Subcutaneous abdominal adipose tissue (tissue), 5 donors: ENCODE measurements around the gene FBXW12.

Source experiments
- H3K27ac ChIP-seq: one replicate; pipeline ENCODE4 v1.7.0; 2013; ENCODE audit warnings: low read depth, mild to moderate bottlenecking, inconsistent platforms, low read length, moderate library complexity
- H3K27me3 ChIP-seq, 5 donors: one replicate each; pipeline ENCODE4 v1.7.0; 2013; ENCODE audit warnings: low read length in 5 of 5, inconsistent platforms in 1 of 5; ENCODE audit not compliant: control insufficient read depth in 5 of 5, insufficient read depth in 4 of 5
- H3K36me3 ChIP-seq, 5 donors: one replicate each; pipeline ENCODE4 v1.7.0; 2013; ENCODE audit warnings: low read length in 5 of 5; ENCODE audit not compliant: control insufficient read depth in 5 of 5, insufficient read depth in 5 of 5
- H3K4me1 ChIP-seq, 5 donors: one replicate each; pipeline ENCODE4 v1.7.0; 2013; ENCODE audit warnings: low read length in 5 of 5, mild to moderate bottlenecking in 3 of 5, moderate library complexity in 1 of 5; ENCODE audit not compliant: control insufficient read depth in 5 of 5, insufficient read depth in 5 of 5
- H3K4me3 ChIP-seq, 5 donors: one replicate each; pipeline ENCODE4 v1.7.0; 2013; ENCODE audit warnings: low read length in 5 of 5, low read depth in 1 of 5
- H3K9ac ChIP-seq, 5 donors: one replicate each; pipeline ENCODE4 v1.7.0; 2013; ENCODE audit warnings: low read length in 5 of 5, mild to moderate bottlenecking in 4 of 5, moderate library complexity in 3 of 5
- H3K9me3 ChIP-seq, 5 donors: one replicate each; pipeline ENCODE4 v1.7.0; 2013; ENCODE audit warnings: low read length in 5 of 5; ENCODE audit not compliant: control insufficient read depth in 5 of 5
- donor health status: healthy.
- donor health status: healthy.
- donor health status: healthy.
- donor health status: healthy.
- donor health status: healthy.

The FBXW12 gene

GRCh38 chr3:48432411-48433371 lies 60.7 kb downstream of the FBXW12 start:
- no peak overlapping the region for H3K9ac ChIP-seq
- H3K4me1 ChIP-seq = peaks cover 9 to 41% (median 38%) of the 10 kb centered on the region in 5 donors
- H3K4me3 ChIP-seq = no peak overlapping the region
- no peaks in the 10 kb centered on the region for H3K27me3 ChIP-seq
- no peak overlapping the region for H3K27ac ChIP-seq
- no peaks in the 10 kb centered on the region for H3K9me3 ChIP-seq
- peaks cover 0 to 27% (median 16%) of the 10 kb centered on the region in 5 donors for H3K36me3 ChIP-seq

- H3K4me3 ChIP-seq = peak overlapping the region in 1 of 5 donors; percentile 27
- H3K27ac ChIP-seq = no peak overlapping the region
- no peaks in the 10 kb centered on the region for H3K27me3 ChIP-seq
- H3K9ac ChIP-seq = peak overlapping the region in 2 of 5 donors; percentile 17 to 31
- peaks cover 9 to 32% (median 29%) of the 10 kb centered on the region in 5 donors for H3K4me1 ChIP-seq
- H3K36me3 ChIP-seq = peaks cover 0 to 27% (median 16%) of the 10 kb centered on the region in 5 donors
- no peaks in the 10 kb centered on the region for H3K9me3 ChIP-seq
These were observed 61.6 kb downstream of the FBXW12 start for GRCh38 chr3:48433472-48434118.

- peak overlapping the region in 1 of 5 donors; percentile 56 for H3K9ac ChIP-seq
- no peak overlapping the region for H3K27ac ChIP-seq
These were observed 62.7 kb downstream of the FBXW12 start for GRCh38 chr3:48434591-48435222.

GRCh38 chr3:48435223-48435595 lies 63.2 kb downstream of the FBXW12 start:
- peaks cover 9 to 34% (median 30%) of the 10 kb centered on the region in 5 donors for H3K4me1 ChIP-seq
- H3K27ac ChIP-seq = peak overlapping the region; percentile 1
- H3K27me3 ChIP-seq = no peaks in the 10 kb centered on the region

More at GRCh38 chr3:48434591-48435222, 62.7 kb downstream of the FBXW12 start:
- peaks cover 0 to 27% (median 16%) of the 10 kb centered on the region in 5 donors for H3K36me3 ChIP-seq
- no peak overlapping the region for H3K4me3 ChIP-seq
- no peaks in the 10 kb centered on the region for H3K9me3 ChIP-seq
- no peaks in the 10 kb centered on the region for H3K27me3 ChIP-seq
- peaks cover 9 to 38% (median 33%) of the 10 kb centered on the region in 5 donors for H3K4me1 ChIP-seq

GRCh38 chr3:48435774-48436476 lies 63.9 kb downstream of the FBXW12 start:
- Histone ChIP-seq H3K27me3 (no peaks in the 10 kb centered on the region), H3K36me3 (peaks cover 0 to 27% (median 16%) of the 10 kb centered on the region in 5 donors), H3K27ac (no peak overlapping the region), H3K4me3 (no peak overlapping the region), H3K9ac (no peak overlapping the region), H3K4me1 (peaks cover 9 to 38% (median 33%) of the 10 kb centered on the region in 5 donors), H3K9me3 (no peaks in the 10 kb centered on the region)

More at GRCh38 chr3:48435223-48435595, 63.2 kb downstream of the FBXW12 start:
- no peak overlapping the region for H3K4me3 ChIP-seq
- H3K9me3 ChIP-seq = no peaks in the 10 kb centered on the region
- H3K9ac ChIP-seq = no peak overlapping the region
- H3K36me3 ChIP-seq = peaks cover 0 to 27% (median 16%) of the 10 kb centered on the region in 5 donors

- H3K9ac ChIP-seq = no peak overlapping the region
- H3K36me3 ChIP-seq = peaks cover 0 to 25% (median 16%) of the 10 kb centered on the region in 5 donors
- H3K27ac ChIP-seq = no peak overlapping the region
- peaks cover 9 to 43% (median 38%) of the 10 kb centered on the region in 5 donors for H3K4me1 ChIP-seq
- H3K4me3 ChIP-seq = no peak overlapping the region
- H3K9me3 ChIP-seq = no peaks in the 10 kb centered on the region
- no peaks in the 10 kb centered on the region for H3K27me3 ChIP-seq
These were observed 64.4 kb downstream of the FBXW12 start for GRCh38 chr3:48436477-48436787.

- Histone ChIP-seq H3K36me3 (peaks cover 0 to 25% (median 20%) of the 10 kb centered on the region in 5 donors), H3K4me1 (peaks cover 12 to 47% (median 43%) of the 10 kb centered on the region in 5 donors), H3K27ac (no peak overlapping the region), H3K4me3 (no peak overlapping the region), H3K9ac (no peak overlapping the region), H3K9me3 (no peaks in the 10 kb centered on the region), H3K27me3 (no peaks in the 10 kb centered on the region)
These were observed 64.8 kb downstream of the FBXW12 start for GRCh38 chr3:48436855-48437254.

- H3K4me1 ChIP-seq = peaks cover 10 to 50% (median 45%) of the 10 kb centered on the region in 5 donors
- no peaks in the 10 kb centered on the region for H3K9me3 ChIP-seq
- no peak overlapping the region for H3K4me3 ChIP-seq
- no peaks in the 10 kb centered on the region for H3K27me3 ChIP-seq
- no peak overlapping the region for H3K9ac ChIP-seq
- no peak overlapping the region for H3K27ac ChIP-seq
- H3K36me3 ChIP-seq = peaks cover 0 to 23% (median 16%) of the 10 kb centered on the region in 5 donors
These were observed 65.8 kb downstream of the FBXW12 start for GRCh38 chr3:48437812-48438211.

GRCh38 chr3:48439820-48440589 lies 68.0 kb downstream of the FBXW12 start, which contains the start of the genes CCDC51 and TMA7:
TSS of gene CCDC51 (minus strand) at chr3:48440119. CDS start at chr3:48435128, 4,991 bp downstream.
TSS of gene TMA7 (plus strand) at chr3:48440257. CDS start at chr3:48440297, 40 bp downstream.
- Histone ChIP-seq H3K9me3 (no peaks in the 10 kb centered on the region), H3K9ac (peak within 1 kb of the TSS; percentile 22 to 93 (median 86)), H3K36me3 (peaks cover 0 to 30% (median 18%) of the 10 kb centered on the region in 5 donors), H3K4me3 (peak within 1 kb of the TSS; percentile 67 to 99 (median 88)), H3K27me3 (no peaks in the 10 kb centered on the region), H3K27ac (peak within 1 kb of the TSS; percentile 86), H3K4me1 (peaks cover 6 to 32% (median 30%) of the 10 kb centered on the region in 5 donors)
